HG02623 (cell line): ENCODE data around the gene ZBTB7C.

Source experiments
- ATAC-seq: cut with Tn5 transposase; IDR thresholded peaks from one replicate; pipeline ENCODE4 v1.9.1; 2021; ENCODE audit warnings: moderate library complexity; ENCODE audit not compliant: unreplicated experiment

ZBTB7C gene

DNA sequence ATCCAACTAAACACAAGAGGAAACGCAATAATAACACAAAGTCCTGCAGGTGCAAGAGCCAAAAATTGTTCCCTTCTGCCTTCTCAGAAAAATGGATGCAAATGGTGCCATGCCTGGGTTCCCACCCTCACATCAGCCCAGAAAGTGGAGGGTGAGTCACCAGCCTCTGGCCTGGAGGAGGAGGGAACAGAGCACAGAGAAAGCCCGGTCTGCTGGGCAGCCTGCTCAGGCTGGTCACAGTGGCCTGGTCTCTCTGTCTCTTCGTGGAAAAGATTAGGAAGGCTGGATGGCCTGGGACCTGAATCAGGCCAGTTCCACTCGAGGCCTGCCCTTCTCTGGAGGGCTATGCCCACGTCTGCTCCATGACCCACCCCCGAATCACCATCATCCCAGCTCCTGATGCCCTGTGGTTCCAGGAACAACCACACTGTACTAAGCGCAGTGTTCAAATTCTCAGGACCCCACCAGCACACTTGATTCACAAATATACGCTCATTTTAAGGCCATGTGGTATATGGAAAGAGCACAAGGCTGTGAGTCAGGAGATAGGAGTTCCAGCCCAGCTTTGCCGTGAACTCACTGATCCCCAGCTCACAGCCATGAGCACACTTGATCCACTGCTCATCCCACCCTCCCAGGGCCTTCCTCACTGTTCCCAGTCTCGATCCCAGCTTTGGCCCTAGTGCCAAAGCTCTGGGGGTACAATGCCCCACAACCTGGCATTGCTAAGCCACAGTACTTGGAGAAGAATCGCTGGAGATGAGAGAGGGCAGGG lies 82.1 kb downstream of the ZBTB7C start:
- ATAC-seq = no peak

DNA sequence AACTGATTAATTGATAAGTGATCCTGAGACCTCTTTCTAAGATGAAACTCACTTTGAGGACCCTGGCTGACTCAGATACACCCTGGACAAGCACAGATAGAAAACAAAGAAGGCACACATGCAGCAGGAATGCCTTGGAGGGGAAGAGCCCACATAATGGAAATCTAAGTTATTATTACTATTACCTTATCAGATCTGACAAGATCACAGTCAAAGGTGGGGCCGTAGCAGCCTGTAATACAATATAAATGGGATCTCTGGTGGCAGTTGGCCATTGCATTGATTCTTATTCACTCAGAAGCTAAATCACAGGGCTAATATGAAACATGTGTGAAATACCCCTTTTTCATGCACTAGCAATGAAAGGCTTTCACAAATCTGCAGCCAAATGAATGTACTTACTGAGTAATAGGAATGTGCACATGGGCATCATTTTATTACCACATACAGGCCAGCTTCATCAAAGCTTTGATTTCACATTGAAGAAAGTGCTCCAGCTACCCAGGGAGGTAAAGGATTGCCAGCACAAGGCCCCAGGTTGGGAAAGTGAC lies 84.0 kb downstream of the ZBTB7C start:
- no peak for ATAC-seq

DNA sequence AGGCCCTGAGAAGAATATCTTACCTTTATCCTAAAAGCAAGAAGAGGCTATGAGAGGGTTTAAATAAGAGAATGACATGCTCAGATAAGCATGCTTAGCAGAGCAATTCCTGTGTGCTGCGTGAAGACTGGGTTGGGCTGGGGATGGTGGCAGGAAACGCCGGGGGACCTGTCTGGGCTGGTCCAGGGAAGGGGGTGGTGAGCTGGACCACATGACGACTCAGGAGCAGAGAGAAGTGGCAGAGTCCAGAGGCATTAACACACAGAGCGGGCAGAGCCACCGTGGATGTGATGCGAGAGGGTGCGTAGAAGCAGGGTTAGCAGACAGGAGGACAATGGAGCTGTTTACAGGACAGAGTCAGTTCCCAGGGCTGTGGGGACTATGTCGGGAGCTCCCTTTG lies 84.5 kb downstream of the ZBTB7C start:
- no peak for ATAC-seq

- no peak for ATAC-seq
These were observed 86.0 kb downstream of the ZBTB7C start for GRCh38 chr18:48323151-48323550.

GRCh38 chr18:48321536-48321935 lies 87.6 kb downstream of the ZBTB7C start:
- ATAC-seq = no peak

GRCh38 chr18:48321121-48321520 lies 88.1 kb downstream of the ZBTB7C start:
- no peak for ATAC-seq

DNA sequence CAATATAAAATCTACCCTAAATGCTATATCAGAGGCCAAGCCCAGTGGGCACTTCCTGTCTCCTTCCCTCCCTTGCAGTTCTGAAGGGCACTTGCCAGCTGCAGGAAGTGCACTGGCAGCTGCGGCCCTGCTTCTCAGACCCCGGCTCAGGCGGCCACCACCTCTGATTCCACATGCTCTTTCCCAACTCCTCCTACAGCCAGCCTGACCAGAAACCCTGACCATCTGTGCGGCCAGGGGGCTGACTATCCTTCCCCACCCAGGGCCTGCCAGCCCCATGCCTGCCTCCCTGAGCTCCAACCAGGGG lies 88.6 kb downstream of the ZBTB7C start:
- no peak for ATAC-seq

- no peak for ATAC-seq
These were observed 89.2 kb downstream of the ZBTB7C start for GRCh38 chr18:48319801-48320638.

DNA sequence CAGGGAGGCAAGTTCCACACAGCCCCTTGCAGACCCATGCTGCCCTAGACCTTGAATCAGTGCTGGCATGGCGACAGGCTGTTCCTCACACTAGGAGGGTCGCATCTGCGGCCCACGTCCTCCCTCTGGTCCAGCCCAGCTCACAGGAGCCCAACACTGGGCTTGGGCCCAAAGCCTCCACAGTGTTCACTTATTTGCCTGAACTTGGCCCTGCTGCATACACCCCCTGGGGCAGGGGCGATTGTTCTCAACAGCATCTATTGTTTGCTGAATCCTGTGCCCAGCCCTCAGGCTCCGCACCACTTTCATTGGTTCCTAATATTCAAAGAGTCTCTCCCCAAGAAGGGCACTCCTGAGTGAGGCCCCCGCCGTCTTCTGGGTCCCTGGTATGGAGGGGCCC lies 90.7 kb downstream of the ZBTB7C start:
- no peak for ATAC-seq

DNA sequence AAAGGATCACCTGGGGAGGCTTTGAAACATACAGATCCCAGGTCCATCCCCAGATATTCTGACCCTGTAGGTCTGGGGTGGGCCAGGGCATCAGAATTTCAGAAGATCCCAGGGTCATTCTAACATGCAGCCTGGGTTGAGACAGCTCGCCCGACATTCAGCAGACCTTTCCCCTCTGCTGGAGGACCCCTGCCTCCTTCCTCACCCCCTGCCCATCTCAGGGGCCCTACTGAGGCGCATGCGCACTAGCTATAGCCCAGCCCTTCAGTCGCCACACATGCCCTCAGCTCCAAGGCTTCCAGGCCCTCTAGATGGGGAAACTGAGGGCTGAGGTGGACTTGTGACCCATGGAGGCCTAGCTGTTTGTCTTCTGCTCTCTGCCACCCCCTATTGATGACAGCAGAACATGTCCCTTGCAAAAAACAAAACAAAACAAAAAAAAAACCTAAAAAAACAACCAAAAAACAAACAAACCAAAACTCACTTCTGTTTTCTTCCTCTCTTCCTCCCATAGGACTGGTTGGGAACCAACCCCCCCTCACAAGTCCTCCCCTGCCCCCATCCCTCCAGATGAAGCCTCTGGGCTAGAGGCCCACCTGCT lies 91.3 kb downstream of the ZBTB7C start:
- ATAC-seq = no peak

DNA sequence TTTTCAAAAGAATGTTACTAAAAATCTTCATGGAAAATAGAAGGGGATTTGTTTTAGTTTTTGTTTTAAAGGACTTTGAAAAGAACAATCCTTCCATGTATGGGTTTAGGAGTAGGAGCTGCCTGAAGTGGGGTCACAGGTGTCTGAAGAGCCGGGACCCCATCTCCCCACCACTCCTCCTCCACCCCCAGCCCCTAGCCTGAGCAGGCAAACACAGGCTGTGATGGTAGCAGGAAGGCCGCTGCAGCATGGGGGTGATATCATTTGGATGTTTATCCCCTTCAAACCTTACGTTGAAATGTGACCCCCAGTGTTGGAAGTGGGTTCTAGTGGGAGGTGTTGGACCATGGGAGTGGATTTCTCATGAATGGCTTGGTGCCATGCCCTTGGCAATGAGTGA lies 93.0 kb downstream of the ZBTB7C start:
- no peak for ATAC-seq

- ATAC-seq = no peak
These were observed 94.5 kb downstream of the ZBTB7C start for GRCh38 chr18:48314690-48315089.

GRCh38 chr18:48313792-48314191 lies 95.4 kb downstream of the ZBTB7C start:
- no peak for ATAC-seq

GRCh38 chr18:48312066-48312465 lies 97.1 kb downstream of the ZBTB7C start:
- ATAC-seq = no peak

- ATAC-seq = no peak
These were observed 98.2 kb downstream of the ZBTB7C start for GRCh38 chr18:48310999-48311398.

DNA sequence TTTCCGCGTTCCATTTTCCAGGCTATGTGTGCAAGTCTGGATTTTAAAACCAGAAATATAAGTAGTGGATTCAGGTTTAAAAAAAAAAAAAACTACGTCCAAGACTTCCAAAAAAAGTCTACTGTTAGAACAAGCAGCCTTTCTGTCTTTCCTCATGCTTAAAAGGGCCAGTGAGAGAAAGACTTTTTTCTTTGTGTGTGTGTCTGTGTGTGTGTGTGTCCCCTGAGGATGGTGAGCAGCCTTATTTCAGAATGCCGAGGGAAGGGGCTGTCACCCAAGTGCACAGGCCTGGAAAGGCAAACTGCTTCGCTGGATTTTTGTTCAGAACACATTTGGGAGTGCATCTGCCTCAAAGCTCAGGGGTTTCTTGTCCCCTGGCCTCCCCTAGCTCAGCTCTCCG lies 98.8 kb downstream of the ZBTB7C start:
- ATAC-seq = no peak

- ATAC-seq = no peak
These were observed 100.2 kb downstream of the ZBTB7C start for GRCh38 chr18:48308755-48309575.

DNA sequence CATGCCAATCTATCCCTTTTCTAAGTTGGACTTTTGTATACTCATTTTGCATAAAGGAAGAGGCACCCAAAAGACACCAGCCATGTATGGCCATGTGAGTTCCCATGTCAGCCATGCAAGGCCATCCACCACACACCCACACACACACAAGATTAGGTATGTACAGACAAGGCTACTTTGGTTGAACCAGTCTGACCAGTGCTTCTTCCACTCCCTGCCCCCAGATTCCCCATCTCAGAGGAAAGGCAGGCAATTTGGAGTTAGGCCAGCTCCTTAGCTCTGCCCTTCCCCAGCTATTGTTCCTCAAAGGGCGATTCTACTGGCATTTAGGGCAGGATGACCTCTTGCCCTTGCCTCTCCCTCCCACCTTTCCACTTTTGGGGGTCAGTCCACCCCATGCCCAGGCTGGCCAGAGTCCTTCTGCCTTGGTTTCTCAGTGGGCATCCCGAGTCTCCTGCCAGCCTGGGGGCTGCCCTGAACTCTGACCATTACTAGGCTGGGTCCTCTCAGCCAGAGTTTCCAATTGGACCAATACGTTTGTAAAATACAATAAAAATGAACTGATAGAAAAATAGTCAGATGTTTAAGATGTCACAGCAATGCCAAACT lies 101.1 kb downstream of the ZBTB7C start:
- ATAC-seq = no peak

- ATAC-seq = no peak
These were observed 102.3 kb downstream of the ZBTB7C start for GRCh38 chr18:48306838-48307237.

- ATAC-seq = no peak
These were observed 104.1 kb downstream of the ZBTB7C start for GRCh38 chr18:48304906-48305693.
